ENCODE data around the gene CMTM4. TPM values are rescaled to one million over a fixed set of nuclear protein-coding genes. Genes with fewer than 3 reads are reported as not detected.
"Not testable (repeated sequence)": the region's sequence is repeated elsewhere in the genome, so short reads cannot be mapped to it uniquely, and the experiment has no call there.

The CMTM4 gene
- total RNA-seq, 1 experiment from 2014 or later = 18.9 TPM

DNA sequence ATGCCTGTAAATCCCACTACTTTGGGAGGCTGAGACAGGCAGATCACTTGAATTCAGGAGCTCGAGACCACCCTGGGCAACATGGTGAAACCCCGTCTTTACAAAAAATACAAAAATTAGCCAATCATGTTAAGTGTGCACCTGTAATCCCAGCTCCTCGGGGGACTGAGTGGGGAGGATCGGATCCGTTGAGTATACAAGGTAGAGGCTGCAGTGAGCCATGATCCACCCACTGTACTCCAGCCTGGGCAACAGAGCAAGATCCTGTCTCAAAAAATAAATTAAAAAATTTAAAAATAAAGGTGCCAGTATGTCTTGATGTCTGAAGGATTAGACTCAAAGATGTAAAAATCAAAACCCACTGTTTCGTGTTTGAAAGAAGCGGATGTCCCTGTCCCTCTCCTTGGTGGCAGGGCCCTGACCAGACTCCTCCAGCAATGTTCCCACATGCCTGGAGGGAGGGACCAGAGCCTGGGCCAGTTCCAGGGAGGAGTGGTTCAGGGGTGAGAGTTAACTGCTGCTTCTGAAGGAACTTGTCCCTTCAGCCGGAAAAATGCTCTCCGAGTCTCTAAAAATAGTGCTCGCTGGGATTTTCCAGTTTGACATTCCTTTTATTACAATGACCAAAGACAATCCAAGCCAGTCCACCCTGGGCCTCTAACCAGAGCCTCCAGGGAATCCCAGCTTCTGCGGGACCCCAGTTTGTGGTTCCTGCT, 9.4 kb upstream of the CMTM4 start:
- peak; percentile 12 for DNase-seq (ENCODE audit: low read depth)

DNA sequence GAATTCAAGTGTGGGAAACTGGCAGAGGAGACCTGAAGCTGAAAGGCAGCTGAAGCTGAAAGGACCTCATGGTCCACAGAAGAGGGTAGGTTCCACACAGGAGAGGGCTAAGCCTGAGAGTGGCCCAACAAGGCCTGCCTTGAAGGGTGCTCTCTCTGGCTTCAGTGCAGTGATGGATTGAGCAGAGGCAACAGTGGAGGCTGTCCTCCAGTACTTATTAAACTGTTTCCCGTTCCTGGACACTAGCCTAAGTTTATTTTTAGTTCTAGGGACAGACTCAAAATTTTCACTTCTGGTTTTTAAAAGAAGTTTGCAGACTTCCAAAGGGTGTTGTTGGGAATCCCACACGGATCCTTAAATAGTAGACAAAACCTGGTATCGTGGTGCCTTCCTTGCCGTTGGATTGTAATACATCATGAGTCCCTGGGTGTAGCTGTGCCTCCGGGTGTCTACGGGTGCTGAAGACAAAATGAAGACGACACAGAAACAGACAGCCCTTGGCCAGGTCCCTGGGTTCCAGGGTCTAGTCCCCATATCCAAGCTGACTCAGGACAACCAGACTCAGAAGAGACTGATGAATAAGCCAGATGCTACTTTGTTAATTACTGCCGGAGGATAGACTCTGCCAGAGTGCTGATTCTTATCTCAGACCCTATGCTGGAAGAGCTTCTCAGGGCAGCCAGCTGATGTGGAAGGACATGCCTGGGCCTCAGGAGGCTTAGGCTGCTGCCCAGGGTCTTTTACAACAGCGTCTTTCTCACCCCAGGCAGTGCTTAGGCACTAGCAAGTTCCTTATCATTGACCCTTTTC, 7.1 kb upstream of the CMTM4 start:
- DNase-seq (ENCODE audit: low read depth) = no peak

DNA sequence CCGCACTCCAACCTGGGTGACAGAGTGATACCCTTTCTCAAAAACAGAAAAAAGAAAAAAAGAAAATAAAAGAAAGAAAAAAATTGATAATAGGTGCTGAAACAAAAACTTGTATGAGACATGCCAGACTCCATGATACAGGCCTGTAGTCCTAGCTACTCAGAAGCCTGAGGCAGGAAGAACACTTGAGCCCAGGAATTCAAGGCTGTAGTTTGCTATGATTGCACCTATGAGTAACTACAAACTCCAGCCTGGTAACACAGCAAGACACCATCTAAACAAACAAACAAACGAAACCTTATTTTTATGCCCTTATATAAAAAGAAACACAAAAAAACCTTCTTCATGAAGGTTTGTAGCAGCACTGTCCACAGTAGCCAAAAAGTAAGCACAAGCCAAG, 5.0 kb upstream of the CMTM4 start:
- no peak for DNase-seq (ENCODE audit: low read depth)

- DNase-seq (ENCODE audit: low read depth) = no peak
Observed at GRCh38 chr16:66701026-66701425, 4.5 kb upstream of the CMTM4 start.

- DNase-seq (ENCODE audit: low read depth) = no peak
Observed at GRCh38 chr16:66699898-66700297, 3.4 kb upstream of the CMTM4 start.

DNA sequence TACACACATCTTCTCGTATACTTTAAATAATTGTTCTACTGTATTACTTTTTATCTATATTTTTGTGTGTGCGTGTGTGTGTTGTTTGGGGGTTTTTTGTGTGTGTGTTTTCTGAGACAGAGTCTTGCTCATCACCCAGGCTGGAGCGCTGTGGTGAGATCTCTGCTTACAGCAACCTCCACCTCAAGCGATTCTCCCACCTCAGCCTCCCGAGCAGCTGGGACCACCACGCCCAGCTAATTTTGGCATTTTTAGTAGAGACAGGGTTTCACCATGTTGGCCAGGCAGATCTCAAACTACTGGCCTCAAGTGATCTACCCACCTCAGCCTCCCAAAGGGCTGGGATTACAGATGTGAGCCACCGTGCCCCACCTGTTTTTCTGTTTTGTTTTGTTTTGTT, 1.5 kb upstream of the CMTM4 start:
- DNase-seq (ENCODE audit: low read depth) = no peak

DNA sequence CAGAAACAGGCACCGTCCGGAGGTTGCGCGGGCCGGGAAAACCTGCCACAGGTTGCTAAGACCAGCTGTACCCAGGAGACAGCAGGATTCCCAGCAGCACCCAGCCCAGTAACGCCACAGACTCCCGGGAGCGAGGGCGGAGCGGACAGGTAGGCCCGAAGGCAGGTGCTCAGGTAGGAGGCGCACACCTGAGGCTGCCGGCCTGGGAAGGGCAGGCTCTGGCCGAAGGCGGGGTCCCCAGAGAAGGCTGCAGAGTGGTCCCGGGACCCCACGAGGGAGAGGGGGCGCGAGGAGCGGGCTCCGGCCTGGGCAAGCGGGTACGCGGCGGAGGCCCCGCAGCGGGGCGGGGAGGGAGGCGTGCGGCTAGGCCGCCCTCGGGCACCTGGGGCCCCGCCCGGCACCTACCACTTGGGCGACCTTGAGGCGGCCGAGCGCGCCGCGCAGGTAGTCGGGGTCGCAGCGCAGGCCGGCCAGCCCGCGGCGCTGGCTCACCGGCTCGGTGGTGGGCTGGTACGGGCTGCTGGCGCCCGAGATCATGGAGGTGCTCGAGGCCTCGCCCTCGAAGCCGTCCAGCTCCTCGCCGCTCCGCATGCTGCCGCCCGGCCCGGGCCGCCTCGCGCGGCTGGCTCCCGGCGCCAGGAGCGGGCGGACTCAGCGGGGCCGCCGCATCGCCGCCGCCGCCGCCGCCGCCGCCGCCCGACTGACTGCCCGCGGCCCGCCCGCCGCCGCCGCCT, 441 bp downstream of the CMTM4 start:
- DNase-seq (ENCODE audit: low read depth) = no peak

- DNase-seq (ENCODE audit: low read depth) = no peak
Observed at GRCh38 chr16:66695471-66695934, 1.0 kb downstream of the CMTM4 start.

DNA sequence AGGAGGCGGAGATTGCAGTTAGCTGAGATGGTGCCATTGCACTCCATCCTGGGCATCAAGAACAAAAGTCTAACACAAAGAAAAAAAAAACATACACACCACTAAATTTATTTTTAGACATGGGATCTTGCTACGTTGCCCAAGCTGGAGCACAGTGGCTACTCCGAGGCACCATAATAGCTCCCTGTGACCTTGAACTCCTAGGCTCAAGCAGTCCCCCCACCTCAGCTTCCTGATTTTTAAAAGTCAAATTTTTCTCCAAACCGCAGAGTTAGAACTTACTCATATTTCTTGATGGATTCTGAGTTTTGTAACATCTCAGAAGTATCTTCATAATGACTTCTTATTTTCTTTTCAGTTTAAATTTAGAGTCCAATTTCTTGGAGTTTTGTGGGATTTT, 3.4 kb downstream of the CMTM4 start:
- no peak for DNase-seq (ENCODE audit: low read depth)

- DNase-seq (ENCODE audit: low read depth) = no peak
Observed at GRCh38 chr16:66692341-66692740, 4.2 kb downstream of the CMTM4 start.

GRCh38 chr16:66691234-66691633, 5.3 kb downstream of the CMTM4 start:
- no peak for DNase-seq (ENCODE audit: low read depth)

- DNase-seq (ENCODE audit: low read depth) = no peak
Observed at GRCh38 chr16:66690106-66690847, 6.3 kb downstream of the CMTM4 start.

- DNase-seq (ENCODE audit: low read depth) = no peak
Observed at GRCh38 chr16:66689282-66689681, 7.3 kb downstream of the CMTM4 start.

DNA sequence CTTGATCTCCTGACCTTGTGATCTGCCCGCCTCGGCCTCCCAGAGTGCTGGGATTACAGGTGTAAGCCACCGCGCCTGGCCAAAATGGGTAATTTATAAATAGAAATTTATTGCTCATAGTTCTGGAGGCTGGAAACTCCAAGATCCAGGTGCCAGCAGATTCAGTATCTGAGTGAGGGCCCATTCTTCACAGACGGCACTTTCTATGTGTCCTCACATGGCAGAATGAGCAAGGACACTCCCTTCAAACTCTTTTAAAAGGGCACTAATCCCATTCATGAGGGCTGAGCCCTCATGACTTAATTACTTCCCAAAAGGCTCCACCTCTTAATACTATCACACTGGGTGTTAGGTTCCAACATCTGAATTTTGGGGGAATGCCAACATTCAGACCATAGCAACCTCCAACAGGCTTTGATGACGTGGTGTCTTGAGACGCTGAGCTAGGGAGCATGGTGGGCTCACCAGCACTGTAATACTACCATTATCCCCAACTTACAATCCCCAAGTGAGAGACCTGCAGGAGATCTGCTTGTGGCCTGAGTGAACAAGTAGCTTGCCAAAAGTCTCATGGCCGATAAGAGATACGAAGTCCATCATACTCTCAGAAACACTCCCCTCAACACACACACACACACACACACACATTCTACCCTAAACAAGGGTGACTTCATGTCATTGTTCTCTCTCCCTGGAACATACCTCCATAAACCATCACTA, 8.5 kb downstream of the CMTM4 start:
- no peak for DNase-seq (ENCODE audit: low read depth)

- DNase-seq (ENCODE audit: low read depth) = not testable (repeated sequence)
Observed at GRCh38 chr16:66685501-66686115, 10.9 kb downstream of the CMTM4 start.

DNA sequence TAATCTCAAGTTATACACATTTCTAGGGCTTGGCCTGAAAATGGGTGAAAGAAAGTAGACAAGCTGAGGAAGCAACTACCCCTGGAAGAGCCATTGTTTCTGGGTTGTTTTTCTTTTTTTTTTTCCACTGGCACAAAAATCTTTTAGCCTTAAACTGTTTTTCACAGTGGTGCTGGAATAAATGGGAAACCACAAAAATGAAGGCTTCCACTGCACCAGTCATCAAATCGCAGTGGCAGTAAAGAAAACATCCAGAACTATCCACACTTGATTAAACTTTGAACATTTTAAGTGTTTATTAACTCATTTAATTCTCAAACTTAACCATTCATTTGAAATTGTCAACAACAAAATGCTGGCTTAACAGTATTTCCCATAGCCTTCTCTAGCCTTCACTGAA, 14.3 kb downstream of the CMTM4 start:
- no peak for DNase-seq (ENCODE audit: low read depth)

DNA sequence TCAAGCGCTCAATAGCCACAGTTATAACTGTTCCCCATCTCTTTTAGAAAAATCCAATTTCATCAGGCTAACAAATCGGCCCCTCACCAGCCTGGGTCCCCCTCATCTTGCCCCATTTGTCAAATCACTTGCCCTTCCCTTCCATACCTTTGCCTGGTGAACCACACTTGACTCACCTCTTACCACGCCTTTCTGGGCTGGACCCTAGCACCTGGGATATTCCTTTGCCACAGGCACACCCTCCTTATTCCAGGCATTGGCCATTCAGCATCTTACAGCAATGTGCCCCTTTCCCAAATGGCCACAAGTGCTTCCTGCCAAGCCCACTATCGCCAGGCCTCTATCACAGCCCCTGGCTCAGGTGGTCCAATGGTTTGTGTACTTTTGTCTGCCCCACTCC, 14.9 kb downstream of the CMTM4 start:
- no peak for DNase-seq (ENCODE audit: low read depth)

GRCh38 chr16:66678337-66678736, 18.2 kb downstream of the CMTM4 start:
- DNase-seq (ENCODE audit: low read depth) = no peak

DNA sequence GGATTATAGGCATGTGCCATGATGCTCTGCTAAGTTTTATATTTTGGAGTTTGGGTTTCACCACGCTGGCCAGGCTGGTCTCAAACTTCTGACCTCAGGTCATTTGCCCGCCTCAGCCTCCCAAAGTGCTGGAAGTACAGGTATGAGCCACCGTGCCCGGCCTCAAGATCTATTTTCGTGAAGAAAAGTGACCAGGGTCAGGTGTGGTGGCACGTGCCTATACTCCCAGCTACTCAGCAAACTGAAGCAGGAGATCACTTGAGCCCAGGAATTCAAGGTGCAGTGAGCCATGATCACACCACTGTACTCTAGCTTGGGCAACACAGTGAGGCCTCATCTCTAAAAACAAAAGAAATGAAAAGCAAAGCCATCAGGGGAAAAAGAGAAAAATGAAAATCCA, 18.7 kb downstream of the CMTM4 start:
- no peak for DNase-seq (ENCODE audit: low read depth)

DNA sequence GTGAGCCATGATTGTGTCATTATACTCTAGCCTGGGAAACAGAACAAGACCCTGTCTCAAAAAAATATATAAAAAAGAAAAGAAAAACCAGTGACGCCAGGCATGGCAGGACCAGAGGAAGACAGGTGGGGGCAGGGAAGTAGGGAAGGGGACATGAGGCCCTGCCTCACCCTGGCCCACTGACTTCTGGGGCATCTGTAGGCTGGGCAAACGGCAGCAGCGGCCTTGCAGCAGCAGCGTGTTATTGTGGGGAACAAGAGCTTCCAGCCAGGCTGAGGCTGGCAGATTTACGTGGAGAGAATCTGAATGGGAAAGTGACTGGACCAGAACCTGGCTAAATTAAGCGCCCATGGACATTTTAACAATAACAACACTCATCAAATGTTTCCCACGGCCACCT, 19.4 kb downstream of the CMTM4 start:
- no peak for DNase-seq (ENCODE audit: low read depth)

DNA sequence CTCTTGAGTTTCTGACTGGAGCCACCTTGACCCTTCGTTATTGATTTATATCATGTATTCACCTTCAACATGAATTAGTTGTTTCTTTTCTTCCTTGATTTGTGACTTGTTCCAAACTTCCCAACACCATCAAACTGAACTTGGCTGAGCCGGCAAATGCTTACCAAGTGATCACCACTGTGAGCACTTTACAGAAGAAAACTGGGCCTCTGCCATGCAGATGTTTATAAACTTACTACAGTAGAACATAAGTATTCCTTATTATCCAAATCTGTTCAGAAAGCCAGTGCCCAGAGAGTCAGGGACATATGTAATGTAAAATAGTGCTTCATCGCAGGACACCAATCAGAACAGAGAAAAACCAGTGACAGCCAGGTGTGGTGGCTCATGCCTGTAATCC, 19.9 kb downstream of the CMTM4 start:
- no peak for DNase-seq (ENCODE audit: low read depth)
